C4-2B (cell line): ENCODE measurements around the gene COG5.

ENCODE experiments used
- H3K27ac ChIP-seq: fragments of 450-650 bp; 2 replicates; pipeline ENCODE4 v1.5.1; 2017
- ZFX ChIP-seq: fragments of 450-650 bp; IDR thresholded peaks from 2 replicates; pipeline ENCODE4 v1.6.1; 2017
- TF ChIP-seq, protein P1 (sequence below): fragments of 450-650 bp; conservative IDR thresholded peaks from 2 replicates; pipeline ENCODE4 v1.5.1; 2017; ENCODE audit warnings: mild to moderate bottlenecking

Gene COG5

DNA sequence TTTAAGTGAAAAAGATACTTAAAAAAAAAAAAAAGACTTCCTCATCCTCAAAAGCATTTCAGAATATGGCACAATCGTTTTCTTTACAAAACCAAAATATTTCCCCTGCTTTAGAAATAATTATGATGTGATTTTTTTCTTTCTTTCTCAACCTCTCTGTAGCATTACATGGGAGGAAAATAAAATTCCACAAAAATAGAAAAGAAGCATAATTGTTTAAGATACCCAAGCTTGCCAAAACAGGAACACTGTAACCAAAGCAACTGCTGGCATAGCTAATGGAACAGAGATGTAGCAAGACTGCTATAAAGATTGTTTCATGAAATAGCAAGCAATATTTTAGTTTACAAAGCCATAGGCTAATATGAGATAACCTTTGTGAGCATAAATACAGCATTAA, 169.4 kb downstream of the COG5 start:
- H3K27ac ChIP-seq, result no peak overlapping the region
- TF ChIP-seq ZFX, result no peak
- TF ChIP-seq, protein P1, sequence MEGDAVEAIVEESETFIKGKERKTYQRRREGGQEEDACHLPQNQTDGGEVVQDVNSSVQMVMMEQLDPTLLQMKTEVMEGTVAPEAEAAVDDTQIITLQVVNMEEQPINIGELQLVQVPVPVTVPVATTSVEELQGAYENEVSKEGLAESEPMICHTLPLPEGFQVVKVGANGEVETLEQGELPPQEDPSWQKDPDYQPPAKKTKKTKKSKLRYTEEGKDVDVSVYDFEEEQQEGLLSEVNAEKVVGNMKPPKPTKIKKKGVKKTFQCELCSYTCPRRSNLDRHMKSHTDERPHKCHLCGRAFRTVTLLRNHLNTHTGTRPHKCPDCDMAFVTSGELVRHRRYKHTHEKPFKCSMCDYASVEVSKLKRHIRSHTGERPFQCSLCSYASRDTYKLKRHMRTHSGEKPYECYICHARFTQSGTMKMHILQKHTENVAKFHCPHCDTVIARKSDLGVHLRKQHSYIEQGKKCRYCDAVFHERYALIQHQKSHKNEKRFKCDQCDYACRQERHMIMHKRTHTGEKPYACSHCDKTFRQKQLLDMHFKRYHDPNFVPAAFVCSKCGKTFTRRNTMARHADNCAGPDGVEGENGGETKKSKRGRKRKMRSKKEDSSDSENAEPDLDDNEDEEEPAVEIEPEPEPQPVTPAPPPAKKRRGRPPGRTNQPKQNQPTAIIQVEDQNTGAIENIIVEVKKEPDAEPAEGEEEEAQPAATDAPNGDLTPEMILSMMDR, result no peak

DNA sequence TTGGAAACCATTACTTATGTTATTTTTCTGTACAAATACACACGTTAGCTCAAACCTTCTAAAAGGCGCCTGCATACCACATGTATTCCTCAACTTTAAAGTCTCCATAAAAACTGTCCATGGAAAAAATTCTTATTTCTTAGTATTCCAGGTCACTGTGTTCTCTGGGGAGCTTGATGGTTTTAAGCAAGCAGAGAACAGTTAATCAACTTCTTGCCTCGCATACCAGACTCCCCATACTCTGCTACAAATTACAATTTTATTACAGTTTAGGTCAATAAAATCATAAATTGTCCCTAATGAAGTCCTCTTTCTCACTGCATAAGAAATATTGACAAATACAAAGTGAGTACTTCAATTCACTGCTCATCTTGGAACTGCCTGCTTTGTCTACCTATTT, 170.9 kb downstream of the COG5 start:
- TF ChIP-seq ZFX, result no peak
- TF ChIP-seq, protein P1, result no peak

DNA sequence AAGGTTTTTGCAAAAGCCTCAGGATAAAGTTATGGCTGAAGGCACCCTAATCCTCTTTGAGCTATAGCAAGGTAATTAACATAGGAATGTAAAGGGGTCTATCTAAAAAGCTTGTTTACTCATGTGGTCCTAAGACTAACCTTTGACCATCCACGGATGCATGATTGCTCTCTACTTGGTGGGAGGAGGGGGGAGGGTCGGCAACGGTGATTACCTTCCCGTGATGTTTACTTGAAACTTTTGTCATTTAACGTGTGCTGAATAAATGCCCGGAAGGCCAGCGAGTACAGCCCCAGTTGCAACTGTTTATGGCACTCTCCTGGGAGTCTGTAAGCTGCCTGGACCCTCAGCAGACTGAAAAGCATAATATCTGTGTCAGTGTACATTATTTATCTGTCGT, 172.8 kb downstream of the COG5 start:
- H3K27ac ChIP-seq, result no peak overlapping the region
- TF ChIP-seq ZFX, result no peak
- TF ChIP-seq, protein P1, result no peak

More for the DNA sequence above, 170.9 kb downstream of the COG5 start:
- H3K27ac ChIP-seq, result no peak overlapping the region

DNA sequence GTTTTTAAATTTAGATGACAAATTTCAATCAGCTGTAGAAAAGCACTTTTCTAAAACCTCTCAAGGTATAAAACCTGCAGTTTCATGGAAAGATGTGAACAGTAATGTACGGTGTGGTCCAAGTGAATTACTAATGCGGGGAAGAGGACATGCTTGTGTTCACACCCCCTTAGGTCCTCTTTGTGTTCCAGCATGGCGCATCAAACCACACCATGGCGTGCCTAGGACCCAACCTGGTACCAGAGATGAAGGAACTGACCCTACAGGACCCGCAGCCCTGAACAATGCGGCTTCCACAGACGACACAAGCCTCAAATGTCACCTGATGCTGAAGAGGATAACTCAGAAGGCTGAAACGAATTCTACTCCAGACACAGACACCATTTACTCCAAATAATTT, 175.1 kb downstream of the COG5 start:
- TF ChIP-seq, protein P1, result no peak
- no peak for TF ChIP-seq ZFX

DNA sequence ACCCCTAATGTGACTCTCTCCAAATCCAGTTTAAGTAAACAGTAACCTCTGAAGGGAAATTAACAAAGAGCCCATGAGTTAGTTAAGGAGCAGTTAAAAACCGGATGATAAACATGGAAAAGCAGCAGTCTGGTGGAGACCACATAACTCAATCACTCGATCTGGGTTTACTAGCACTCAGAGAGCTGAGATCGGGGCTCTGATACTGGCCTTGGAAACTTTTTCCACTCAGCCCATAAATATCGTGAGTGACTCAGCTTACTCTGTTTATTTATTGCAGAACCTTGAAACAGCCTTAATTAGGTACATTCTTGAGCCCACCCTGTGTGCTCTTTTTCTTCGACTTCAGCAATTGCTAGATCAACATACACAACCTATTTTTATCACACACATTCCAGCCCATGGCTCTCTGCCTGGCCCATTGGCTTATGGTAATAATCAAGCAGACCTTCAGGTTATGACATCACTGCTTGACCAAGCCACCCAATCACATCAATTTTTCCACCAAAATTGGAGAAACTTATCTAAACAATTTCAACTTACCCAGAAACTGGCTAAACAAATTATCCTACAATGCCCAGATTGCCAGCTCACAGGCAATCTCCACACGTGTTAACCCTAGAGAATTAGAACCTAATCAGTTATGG, 176.0 kb downstream of the COG5 start:
- no peak overlapping the region for H3K27ac ChIP-seq
- TF ChIP-seq ZFX, result no peak
- TF ChIP-seq, protein P1, result no peak

More for the DNA sequence above, 175.1 kb downstream of the COG5 start:
- no peak overlapping the region for H3K27ac ChIP-seq

DNA sequence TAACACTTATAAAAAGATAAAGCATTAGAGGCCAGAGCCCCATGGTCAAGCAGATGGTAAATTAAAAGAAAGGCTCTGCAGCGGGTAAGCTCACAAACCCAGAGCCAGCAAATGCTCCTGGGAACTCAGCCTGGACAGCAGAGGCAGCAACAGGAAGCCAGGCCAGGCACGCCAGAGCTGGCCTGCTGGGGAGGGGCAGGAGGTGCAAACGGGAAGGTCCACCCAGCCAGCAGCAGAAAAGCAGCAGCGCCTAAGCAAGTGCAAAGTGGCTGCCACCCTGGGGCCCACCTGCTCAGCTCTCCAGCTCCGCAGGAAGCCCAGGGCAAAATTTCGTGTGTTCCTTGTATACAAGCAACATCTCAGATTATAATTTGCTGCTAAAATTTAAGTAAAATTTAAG, 176.6 kb downstream of the COG5 start:
- TF ChIP-seq, protein P1, result no peak
- no peak for TF ChIP-seq ZFX
- H3K27ac ChIP-seq, result 0 out of 2 replicates have a peak overlapping the region, but pooled peaks have one; percentile 3

DNA sequence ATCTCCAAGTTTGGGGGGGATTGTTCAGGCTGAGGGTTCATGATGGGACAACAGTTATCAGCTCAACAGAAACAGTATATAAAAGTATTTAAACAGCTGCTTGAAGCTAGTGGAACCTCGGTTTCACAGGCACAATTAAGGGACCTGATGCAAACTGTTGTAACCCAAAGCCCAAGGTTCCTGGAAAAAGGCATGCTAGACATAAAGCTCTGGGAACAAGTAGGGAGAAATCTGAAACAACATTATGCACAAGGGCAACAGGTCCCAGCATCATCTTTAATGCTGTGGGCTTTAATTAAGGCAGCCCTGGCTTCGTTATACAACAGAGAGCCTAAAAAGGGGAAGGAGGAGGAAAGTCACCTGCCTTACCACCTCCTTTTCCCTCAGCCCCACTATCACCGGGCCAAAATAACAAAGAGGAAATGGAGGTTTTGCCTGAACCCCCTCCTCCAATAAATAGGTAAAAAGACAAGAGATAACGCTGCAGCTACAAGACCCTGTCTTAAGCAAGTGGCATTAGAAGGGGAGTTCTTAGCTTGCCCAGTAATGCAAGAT, 177.1 kb downstream of the COG5 start:
- H3K27ac ChIP-seq, result no peak overlapping the region
- TF ChIP-seq ZFX, result no peak
- TF ChIP-seq, protein P1, result no peak
